Right forelimb (tissue), 1 donor: ENCODE measurements around the gene BCAR1.

Source experiments
- DNase-seq: peaks from one replicate; pipeline ENCODE4 v3.0.0-alpha.2; 2018

The BCAR1 gene

GRCh38 chr16:75203667-75204409, 47.6 kb downstream of the BCAR1 start:
- DNase-seq: peak; percentile 27

- peak; percentile 37 for DNase-seq
These were observed 48.3 kb downstream of the BCAR1 start for GRCh38 chr16:75203096-75203495.

- DNase-seq: no peak
These were observed 49.3 kb downstream of the BCAR1 start for GRCh38 chr16:75202069-75202590.

- peak; percentile 38 for DNase-seq
These were observed 53.3 kb downstream of the BCAR1 start for GRCh38 chr16:75198135-75198600.

GRCh38 chr16:75197522-75198134, 53.8 kb downstream of the BCAR1 start:
- DNase-seq: peak; percentile 24

- DNase-seq: peak; percentile 17
These were observed 54.6 kb downstream of the BCAR1 start for GRCh38 chr16:75196836-75197235.

- DNase-seq: peak; percentile 27
These were observed 55.3 kb downstream of the BCAR1 start for GRCh38 chr16:75195811-75196790.

GRCh38 chr16:75193730-75194444, 57.5 kb downstream of the BCAR1 start:
- DNase-seq: peak; percentile 13

GRCh38 chr16:75193265-75193650, 58.2 kb downstream of the BCAR1 start:
- DNase-seq: peak; percentile 2

- DNase-seq: peak; percentile 16
These were observed 58.7 kb downstream of the BCAR1 start for GRCh38 chr16:75192606-75193264.

- DNase-seq: no peak
These were observed 61.7 kb downstream of the BCAR1 start for GRCh38 chr16:75189638-75190245.

GRCh38 chr16:75188832-75189477, 62.5 kb downstream of the BCAR1 start:
- no peak for DNase-seq

- DNase-seq: peak; percentile 12
These were observed 69.8 kb downstream of the BCAR1 start for GRCh38 chr16:75181630-75182029.

- no peak for DNase-seq
These were observed 72.2 kb downstream of the BCAR1 start for GRCh38 chr16:75179208-75179607.
